Kasumi-1 (cell line): ENCODE data around the gene PPIF.

Experiments used
- DNase-seq, 2 experiments: peaks; one replicate each; lab custom pipeline; 2025; lab: John Stamatoyannopoulos, UW

Gene PPIF

GRCh38 chr10:79349072-79349491, 1.8 kb downstream of the PPIF start:
- DNase-seq, result no peak

- no peak for DNase-seq
Measured at GRCh38 chr10:79349766-79350406, 2.6 kb downstream of the PPIF start.

GRCh38 chr10:79350407-79351154, 3.3 kb downstream of the PPIF start:
- no peak for DNase-seq

- DNase-seq, result no peak
Measured at GRCh38 chr10:79351332-79351731, 4.1 kb downstream of the PPIF start.

GRCh38 chr10:79352035-79352877, 5.0 kb downstream of the PPIF start:
- DNase-seq, result no peak

GRCh38 chr10:79353000-79353406, 5.7 kb downstream of the PPIF start:
- DNase-seq, result peak; percentile 6 to 13

GRCh38 chr10:79353726-79354125, 6.5 kb downstream of the PPIF start:
- no peak for DNase-seq

GRCh38 chr10:79354141-79354540, 6.9 kb downstream of the PPIF start:
- DNase-seq, result no peak

- DNase-seq, result no peak
Measured at GRCh38 chr10:79354615-79355014, 7.3 kb downstream of the PPIF start.

GRCh38 chr10:79355420-79356017, 8.2 kb downstream of the PPIF start:
- no peak for DNase-seq

- peak; percentile 92 for DNase-seq
Measured at GRCh38 chr10:79356104-79356503, 8.8 kb downstream of the PPIF start.

- no peak for DNase-seq
Measured at GRCh38 chr10:79357180-79357579, 9.9 kb downstream of the PPIF start.

- no peak for DNase-seq
Measured at GRCh38 chr10:79358811-79359210, 11.5 kb downstream of the PPIF start.

GRCh38 chr10:79359816-79360498, 12.7 kb downstream of the PPIF start:
- no peak for DNase-seq

- DNase-seq, result no peak
Measured at GRCh38 chr10:79360499-79361342, 13.5 kb downstream of the PPIF start.

GRCh38 chr10:79361726-79362397, 14.6 kb downstream of the PPIF start:
- DNase-seq, result no peak

GRCh38 chr10:79367426-79368189, 20.3 kb downstream of the PPIF start:
- no peak for DNase-seq

- DNase-seq, result no peak
Measured at GRCh38 chr10:79372871-79373270, 25.6 kb downstream of the PPIF start.
